GM23338 (cell line): ENCODE results near the gene COPS2. TPM values are rescaled to one million over a fixed set of nuclear protein-coding genes. Genes with fewer than 3 reads are reported as not detected.

Source experiments
- ATAC-seq: fragments of 200-7000 bp; cut with Tn5 transposase; 3 replicates; pipeline ENCODE4 v1.9.1; 2020
- DNase-seq: peaks from one replicate; pipeline ENCODE4 v3.0.0-alpha.2; 2015; ENCODE audit warnings: low spot score
- H2AFZ ChIP-seq: fragments of 200-600 bp; sonication (generic); 2 replicates; pipeline ENCODE4 v1.8.0; 2016; ENCODE audit warnings: antibody characterized with exemption, mild to moderate bottlenecking, moderate library complexity
- H3F3A ChIP-seq: fragments of 200-600 bp; sonication (generic); replicated peaks from 2 replicates; pipeline ENCODE4 v1.8.0; 2017; ENCODE audit warnings: antibody characterized with exemption, mixed run types, low read depth
- H3K27ac ChIP-seq: fragments of 200-600 bp; sonication (generic); 2 replicates; pipeline ENCODE4 v1.6.1; 2016; ENCODE audit warnings: low read depth
- H3K27me3 ChIP-seq: fragments of 200-600 bp; sonication (generic); 2 replicates; pipeline ENCODE4 v1.8.0; 2016; ENCODE audit warnings: mild to moderate bottlenecking, mixed run types, moderate library complexity; ENCODE audit not compliant: insufficient read depth
- H3K36me3 ChIP-seq: fragments of 200-600 bp; sonication (generic); 2 replicates; pipeline ENCODE4 v1.8.0; 2016; ENCODE audit warnings: mild to moderate bottlenecking; ENCODE audit not compliant: insufficient read depth
- H3K4me1 ChIP-seq: fragments of 200-600 bp; sonication (generic); 2 replicates; pipeline ENCODE4 v1.8.0; 2016; ENCODE audit warnings: mild to moderate bottlenecking, moderate library complexity; ENCODE audit not compliant: insufficient read depth
- H3K4me2 ChIP-seq: fragments of 200-600 bp; sonication (generic); 2 replicates; pipeline ENCODE4 v1.7.1; 2017; ENCODE audit warnings: mixed run types
- H3K4me3 ChIP-seq: fragments of 200-600 bp; sonication (generic); 2 replicates; pipeline ENCODE4 v1.6.1; 2016; ENCODE audit warnings: mixed run types
- H3K79me2 ChIP-seq: fragments of 200-600 bp; sonication (generic); replicated peaks from 2 replicates; pipeline ENCODE4 v1.8.0; 2017; ENCODE audit warnings: mild to moderate bottlenecking; ENCODE audit not compliant: insufficient read depth
- H3K9me2 ChIP-seq: fragments of 200-600 bp; sonication (generic); 2 replicates; pipeline ENCODE4 v1.8.0; 2017; ENCODE audit not compliant: insufficient read depth
- H4K20me1 ChIP-seq: fragments of 200-600 bp; sonication (generic); replicated peaks from 2 replicates; pipeline ENCODE4 v1.8.0; 2017; ENCODE audit warnings: mild to moderate bottlenecking; ENCODE audit not compliant: insufficient read depth
- H3K27ac Mint-ChIP-seq: 2 replicates; pipeline ENCODE4 v1.8.0; 2020; ENCODE audit warnings: inconsistent platforms, mild to moderate bottlenecking, moderate library complexity, mixed read lengths
- H3K27me3 Mint-ChIP-seq: 3 replicates; pipeline ENCODE4 v1.8.0; 2022; ENCODE audit warnings: low read depth, mild to moderate bottlenecking, moderate library complexity, mixed read lengths, inconsistent platforms; ENCODE audit not compliant: insufficient read depth, poor library complexity
- H3K36me3 Mint-ChIP-seq: 3 replicates; pipeline ENCODE4 v1.8.0; 2021; ENCODE audit warnings: low read depth, mild to moderate bottlenecking, inconsistent platforms, moderate library complexity, mixed read lengths
- H3K4me1 Mint-ChIP-seq: 3 replicates; pipeline ENCODE4 v1.8.0; 2020; ENCODE audit warnings: mild to moderate bottlenecking, inconsistent platforms, mixed read lengths
- H3K4me3 Mint-ChIP-seq: 3 replicates; pipeline ENCODE4 v1.8.0; 2021; ENCODE audit warnings: moderate library complexity, mild to moderate bottlenecking, inconsistent platforms, mixed read lengths
- H3K9me3 Mint-ChIP-seq: 3 replicates; pipeline ENCODE4 v1.8.0; 2020; ENCODE audit warnings: moderate library complexity, mild to moderate bottlenecking, inconsistent platforms, mixed read lengths
- CREB1 ChIP-seq: fragments of 250-450 bp; sonication (Bioruptor Pico); IDR thresholded peaks from 2 replicates; pipeline ENCODE4 v1.5.0; 2020; ENCODE audit warnings: low read depth, mild to moderate bottlenecking, moderate library complexity
- EZH2 ChIP-seq: fragments of 200-600 bp; sonication (generic); IDR thresholded peaks from one replicate; pipeline ENCODE4 v1.8.0; 2017; ENCODE audit warnings: antibody characterized with exemption, mild to moderate bottlenecking, low read depth; ENCODE audit not compliant: unreplicated experiment
- EZH2phosphoT487 ChIP-seq: fragments of 200-600 bp; sonication (generic); IDR thresholded peaks from one replicate; pipeline ENCODE4 v1.8.1; 2018; ENCODE audit warnings: antibody characterized with exemption; ENCODE audit not compliant: unreplicated experiment
- JUNB ChIP-seq: IDR thresholded peaks from one replicate; pipeline ENCODE4 v1.6.1; 2016; ENCODE audit warnings: antibody characterized with exemption; ENCODE audit not compliant: unreplicated experiment
- NANOG ChIP-seq: IDR thresholded peaks from 2 replicates; pipeline ENCODE4 v1.6.1; 2016; ENCODE audit warnings: antibody characterized with exemption, borderline replicate concordance
- STAT1 ChIP-seq: IDR thresholded peaks from one replicate; pipeline ENCODE4 v1.6.1; 2016; ENCODE audit warnings: antibody characterized with exemption; ENCODE audit not compliant: unreplicated experiment
- ZNF114 ChIP-seq: fragments of 250-450 bp; sonication (Bioruptor Pico); IDR thresholded peaks from 2 replicates; pipeline ENCODE4 v1.5.0; 2020; ENCODE audit warnings: mild to moderate bottlenecking, moderate library complexity
- ZNF331 ChIP-seq: fragments of 250-450 bp; sonication (Bioruptor Pico); IDR thresholded peaks from 2 replicates; pipeline ENCODE4 v1.5.0; 2020; ENCODE audit warnings: low read depth, mild to moderate bottlenecking, moderate library complexity
- polyA plus RNA-seq: library from polyadenylated mRNA; unstranded; fragments of >200 nt; fragmentation: Nextera tagmentation; extraction: Ambion mirVana; gene quantifications from 2 replicates; pipeline ENCODE4 v1.2.1, GENCODE V29; 2016
- total RNA-seq: library from RNA; depleted of rRNA; stranded (reverse); fragments of >200 nt; shearing (Covaris generic); gene quantifications from 2 replicates; pipeline ENCODE4 v1.2.3, GENCODE V29; 2014
- TF ChIP-seq, protein P1 (sequence below), 2 experiments: fragments of 200-600 bp in 1 of 2; sonication (generic) in 1 of 2; conservative IDR thresholded peaks; 2 replicates each; pipeline versions ENCODE4 v1.5.1 to v1.6.1; 2016 to 2017; ENCODE audit warnings: antibody characterized with exemption in 2 of 2, low read depth in 2 of 2, mild to moderate bottlenecking in 2 of 2, moderate library complexity in 1 of 2
- TF ChIP-seq, protein P2 (sequence below): IDR thresholded peaks from 2 replicates; pipeline ENCODE4 v1.6.1; 2016; ENCODE audit warnings: antibody characterized with exemption
- TF ChIP-seq, protein P3 (sequence below): IDR thresholded peaks from one replicate; pipeline ENCODE4 v1.6.1; 2018; ENCODE audit warnings: antibody characterized with exemption; ENCODE audit not compliant: unreplicated experiment

COPS2 gene
- total and polyA plus RNA-seq, 2 experiments from 2014 or later: 38.7 to 67.3 TPM

DNA sequence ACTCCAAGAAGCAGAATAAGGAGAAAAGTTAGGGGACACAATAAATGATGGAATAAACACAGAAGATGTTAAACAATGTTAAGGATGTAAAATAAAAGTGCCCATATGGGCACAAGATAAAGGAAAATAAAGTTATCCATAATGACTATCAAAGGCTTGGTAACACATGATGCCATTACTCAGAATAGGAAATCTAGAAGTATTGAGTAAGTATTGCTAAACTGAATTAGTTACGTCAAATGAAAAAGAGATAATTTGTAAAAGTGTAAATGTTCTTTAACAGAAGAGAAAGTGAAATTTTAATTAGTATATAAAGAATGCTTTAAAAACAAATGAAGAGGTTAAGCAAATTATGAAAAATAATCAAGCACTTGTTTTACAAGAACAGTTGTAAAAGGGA lies 6.7 kb downstream of the COPS2 start:
- H3K27ac ChIP-seq: peak overlapping the region; percentile 65
- Mint-ChIP-seq H3K4me3 (peak overlapping the region; percentile 26), H3K27ac (peak overlapping the region; percentile 85), H3K36me3 (peaks cover 9% of the 10 kb centered on the region; the same call in 2 of the 3 replicates), H3K4me1 (peaks cover 26% of the 10 kb centered on the region), H3K27me3 (no peaks in the 10 kb centered on the region), H3K9me3 (no peaks in the 10 kb centered on the region)
- no peaks in the 10 kb centered on the region for H3F3A ChIP-seq
- no peaks in the 10 kb centered on the region for H3K27me3 ChIP-seq
- H3K4me2 ChIP-seq: peak overlapping the region; percentile 51
- peaks cover 100% of the 10 kb centered on the region for H3K79me2 ChIP-seq
- no peak overlapping the region for H2AFZ ChIP-seq
- peak overlapping the region; percentile 15; the same call in 1 of the 2 replicates for H3K4me3 ChIP-seq
- no peak for DNase-seq
- no peak for ATAC-seq
- peaks cover 8% of the 10 kb centered on the region; the same call in 1 of the 2 replicates for H3K36me3 ChIP-seq
- peaks cover 22% of the 10 kb centered on the region for H4K20me1 ChIP-seq
- H3K9me2 ChIP-seq: no peaks in the 10 kb centered on the region
- TF ChIP-seq ZNF331 (CRISPR knock-in tag) (no peak), STAT1 (no peak), JUNB (no peak), CREB1 (no peak), ZNF114 (CRISPR knock-in tag) (no peak), EZH2 (no peak), NANOG (no peak)
- TF ChIP-seq, protein P1, sequence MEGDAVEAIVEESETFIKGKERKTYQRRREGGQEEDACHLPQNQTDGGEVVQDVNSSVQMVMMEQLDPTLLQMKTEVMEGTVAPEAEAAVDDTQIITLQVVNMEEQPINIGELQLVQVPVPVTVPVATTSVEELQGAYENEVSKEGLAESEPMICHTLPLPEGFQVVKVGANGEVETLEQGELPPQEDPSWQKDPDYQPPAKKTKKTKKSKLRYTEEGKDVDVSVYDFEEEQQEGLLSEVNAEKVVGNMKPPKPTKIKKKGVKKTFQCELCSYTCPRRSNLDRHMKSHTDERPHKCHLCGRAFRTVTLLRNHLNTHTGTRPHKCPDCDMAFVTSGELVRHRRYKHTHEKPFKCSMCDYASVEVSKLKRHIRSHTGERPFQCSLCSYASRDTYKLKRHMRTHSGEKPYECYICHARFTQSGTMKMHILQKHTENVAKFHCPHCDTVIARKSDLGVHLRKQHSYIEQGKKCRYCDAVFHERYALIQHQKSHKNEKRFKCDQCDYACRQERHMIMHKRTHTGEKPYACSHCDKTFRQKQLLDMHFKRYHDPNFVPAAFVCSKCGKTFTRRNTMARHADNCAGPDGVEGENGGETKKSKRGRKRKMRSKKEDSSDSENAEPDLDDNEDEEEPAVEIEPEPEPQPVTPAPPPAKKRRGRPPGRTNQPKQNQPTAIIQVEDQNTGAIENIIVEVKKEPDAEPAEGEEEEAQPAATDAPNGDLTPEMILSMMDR (conservative IDR thresholded peaks at IDR 0.05; ENCODE audit: low read depth in 2 of 2): no peak
- TF ChIP-seq, protein P2, sequence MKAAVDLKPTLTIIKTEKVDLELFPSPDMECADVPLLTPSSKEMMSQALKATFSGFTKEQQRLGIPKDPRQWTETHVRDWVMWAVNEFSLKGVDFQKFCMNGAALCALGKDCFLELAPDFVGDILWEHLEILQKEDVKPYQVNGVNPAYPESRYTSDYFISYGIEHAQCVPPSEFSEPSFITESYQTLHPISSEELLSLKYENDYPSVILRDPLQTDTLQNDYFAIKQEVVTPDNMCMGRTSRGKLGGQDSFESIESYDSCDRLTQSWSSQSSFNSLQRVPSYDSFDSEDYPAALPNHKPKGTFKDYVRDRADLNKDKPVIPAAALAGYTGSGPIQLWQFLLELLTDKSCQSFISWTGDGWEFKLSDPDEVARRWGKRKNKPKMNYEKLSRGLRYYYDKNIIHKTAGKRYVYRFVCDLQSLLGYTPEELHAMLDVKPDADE: no peak
- H3K4me1 ChIP-seq: peaks cover 24% of the 10 kb centered on the region

DNA sequence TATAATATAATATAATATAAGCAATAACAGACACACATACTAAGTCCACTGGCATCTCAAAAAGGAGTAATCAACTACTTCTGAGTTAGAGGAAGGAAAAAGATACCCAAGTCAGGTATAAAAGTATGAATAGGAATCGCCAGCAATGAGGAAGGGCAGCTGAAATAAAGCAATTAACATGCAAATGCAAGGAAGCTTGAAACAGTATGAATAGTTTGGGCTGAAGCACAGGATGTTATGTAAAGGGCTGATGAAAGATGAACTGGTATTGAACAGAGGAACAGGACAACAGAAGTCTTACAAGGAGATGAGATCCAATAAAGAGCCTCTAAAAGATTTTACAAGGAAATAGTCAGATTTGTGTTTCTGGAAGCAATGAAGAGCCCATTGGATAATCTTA lies 7.1 kb downstream of the COPS2 start:
- H3K27ac Mint-ChIP-seq: peak overlapping the region; percentile 85
- Histone ChIP-seq H3K4me1 (peaks cover 24% of the 10 kb centered on the region), H3K27ac (peak overlapping the region; percentile 65), H2AFZ (no peak overlapping the region), H3K36me3 (peaks cover 8% of the 10 kb centered on the region; the same call in 1 of the 2 replicates), H3K4me2 (peak overlapping the region; percentile 51), H4K20me1 (peaks cover 18% of the 10 kb centered on the region), H3K9me2 (no peaks in the 10 kb centered on the region), H3K4me3 (peak overlapping the region; percentile 15; the same call in 1 of the 2 replicates), H3K27me3 (no peaks in the 10 kb centered on the region), H3K79me2 (peaks cover 98% of the 10 kb centered on the region), H3F3A (no peaks in the 10 kb centered on the region)
- peak overlapping the region; percentile 26 for H3K4me3 Mint-ChIP-seq
- H3K4me1 Mint-ChIP-seq: peaks cover 24% of the 10 kb centered on the region
- ATAC-seq: no peak
- no peaks in the 10 kb centered on the region for H3K27me3 Mint-ChIP-seq
- no peaks in the 10 kb centered on the region for H3K9me3 Mint-ChIP-seq
- peak; percentile 13 for DNase-seq
- peaks cover 13% of the 10 kb centered on the region for H3K36me3 Mint-ChIP-seq
- TF ChIP-seq EZH2phosphoT487: no peak
- TF ChIP-seq, protein P2: no peak
- TF ChIP-seq, protein P3, sequence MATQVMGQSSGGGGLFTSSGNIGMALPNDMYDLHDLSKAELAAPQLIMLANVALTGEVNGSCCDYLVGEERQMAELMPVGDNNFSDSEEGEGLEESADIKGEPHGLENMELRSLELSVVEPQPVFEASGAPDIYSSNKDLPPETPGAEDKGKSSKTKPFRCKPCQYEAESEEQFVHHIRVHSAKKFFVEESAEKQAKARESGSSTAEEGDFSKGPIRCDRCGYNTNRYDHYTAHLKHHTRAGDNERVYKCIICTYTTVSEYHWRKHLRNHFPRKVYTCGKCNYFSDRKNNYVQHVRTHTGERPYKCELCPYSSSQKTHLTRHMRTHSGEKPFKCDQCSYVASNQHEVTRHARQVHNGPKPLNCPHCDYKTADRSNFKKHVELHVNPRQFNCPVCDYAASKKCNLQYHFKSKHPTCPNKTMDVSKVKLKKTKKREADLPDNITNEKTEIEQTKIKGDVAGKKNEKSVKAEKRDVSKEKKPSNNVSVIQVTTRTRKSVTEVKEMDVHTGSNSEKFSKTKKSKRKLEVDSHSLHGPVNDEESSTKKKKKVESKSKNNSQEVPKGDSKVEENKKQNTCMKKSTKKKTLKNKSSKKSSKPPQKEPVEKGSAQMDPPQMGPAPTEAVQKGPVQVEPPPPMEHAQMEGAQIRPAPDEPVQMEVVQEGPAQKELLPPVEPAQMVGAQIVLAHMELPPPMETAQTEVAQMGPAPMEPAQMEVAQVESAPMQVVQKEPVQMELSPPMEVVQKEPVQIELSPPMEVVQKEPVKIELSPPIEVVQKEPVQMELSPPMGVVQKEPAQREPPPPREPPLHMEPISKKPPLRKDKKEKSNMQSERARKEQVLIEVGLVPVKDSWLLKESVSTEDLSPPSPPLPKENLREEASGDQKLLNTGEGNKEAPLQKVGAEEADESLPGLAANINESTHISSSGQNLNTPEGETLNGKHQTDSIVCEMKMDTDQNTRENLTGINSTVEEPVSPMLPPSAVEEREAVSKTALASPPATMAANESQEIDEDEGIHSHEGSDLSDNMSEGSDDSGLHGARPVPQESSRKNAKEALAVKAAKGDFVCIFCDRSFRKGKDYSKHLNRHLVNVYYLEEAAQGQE: no peak
- TF ChIP-seq CREB1: no peak
- TF ChIP-seq STAT1: no peak
